ENCODE measurements around the gene IL10RA.
"Not testable (repeated sequence)": the region's sequence is repeated elsewhere in the genome, so short reads cannot be mapped to it uniquely, and the experiment has no call there.

Gene IL10RA

DNA sequence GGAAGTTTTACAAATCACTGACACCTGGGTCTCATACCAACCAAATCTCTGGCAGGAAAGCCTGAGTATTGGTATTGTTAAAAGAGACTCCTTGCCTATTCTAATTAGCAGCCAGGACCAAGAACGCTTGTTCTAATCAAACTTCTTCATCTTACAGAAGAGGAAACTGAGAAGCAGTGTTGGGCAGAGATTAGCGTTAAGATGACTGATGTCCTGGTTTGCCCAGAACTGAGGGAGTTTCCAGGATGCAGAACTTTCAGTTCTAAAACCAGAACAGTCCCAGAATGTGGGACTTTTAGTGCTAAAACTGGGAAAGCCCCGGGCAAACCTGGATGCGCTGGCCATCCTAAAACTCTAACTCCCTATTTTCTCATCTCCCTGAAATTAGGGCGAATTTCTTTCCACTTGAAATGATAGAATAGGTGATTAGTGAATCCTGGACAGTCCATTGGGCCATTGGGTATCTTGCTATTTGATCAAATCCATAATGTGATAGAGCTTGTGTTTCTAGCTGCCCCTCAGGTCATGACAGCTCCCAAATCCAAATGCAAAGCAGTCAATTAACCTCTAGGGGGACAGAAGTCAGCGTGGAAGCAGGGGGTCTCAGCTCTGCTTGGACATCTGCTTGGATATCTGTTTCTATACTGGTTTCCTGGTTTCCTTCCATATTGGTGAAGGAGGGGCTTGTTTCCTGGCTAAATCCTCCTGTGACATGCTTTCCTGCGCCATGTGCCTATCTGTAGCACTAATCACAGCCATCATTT lies 41.0 kb upstream of the IL10RA start:
- no peak overlapping the region for H3K4me3 ChIP-seq (ENCODE audit: low read length)
- TF ChIP-seq, protein P1, sequence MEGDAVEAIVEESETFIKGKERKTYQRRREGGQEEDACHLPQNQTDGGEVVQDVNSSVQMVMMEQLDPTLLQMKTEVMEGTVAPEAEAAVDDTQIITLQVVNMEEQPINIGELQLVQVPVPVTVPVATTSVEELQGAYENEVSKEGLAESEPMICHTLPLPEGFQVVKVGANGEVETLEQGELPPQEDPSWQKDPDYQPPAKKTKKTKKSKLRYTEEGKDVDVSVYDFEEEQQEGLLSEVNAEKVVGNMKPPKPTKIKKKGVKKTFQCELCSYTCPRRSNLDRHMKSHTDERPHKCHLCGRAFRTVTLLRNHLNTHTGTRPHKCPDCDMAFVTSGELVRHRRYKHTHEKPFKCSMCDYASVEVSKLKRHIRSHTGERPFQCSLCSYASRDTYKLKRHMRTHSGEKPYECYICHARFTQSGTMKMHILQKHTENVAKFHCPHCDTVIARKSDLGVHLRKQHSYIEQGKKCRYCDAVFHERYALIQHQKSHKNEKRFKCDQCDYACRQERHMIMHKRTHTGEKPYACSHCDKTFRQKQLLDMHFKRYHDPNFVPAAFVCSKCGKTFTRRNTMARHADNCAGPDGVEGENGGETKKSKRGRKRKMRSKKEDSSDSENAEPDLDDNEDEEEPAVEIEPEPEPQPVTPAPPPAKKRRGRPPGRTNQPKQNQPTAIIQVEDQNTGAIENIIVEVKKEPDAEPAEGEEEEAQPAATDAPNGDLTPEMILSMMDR (conservative IDR thresholded peaks at IDR 0.05; ENCODE audit: low read depth, low read length), result peak; percentile 17
- DNase-seq (ENCODE audit: low read depth), result no peak

- no peak overlapping the region for H3K4me3 ChIP-seq (ENCODE audit: low read length)
- TF ChIP-seq, protein P1 (conservative IDR thresholded peaks at IDR 0.05; ENCODE audit: low read depth, low read length), result no peak
- DNase-seq (ENCODE audit: low read depth), result no peak
Observed at GRCh38 chr11:117946156-117946841, 39.9 kb upstream of the IL10RA start.

GRCh38 chr11:117946842-117947526 lies 39.2 kb upstream of the IL10RA start:
- DNase-seq (ENCODE audit: low read depth), result peak; percentile 56
- TF ChIP-seq, protein P1 (conservative IDR thresholded peaks at IDR 0.05; ENCODE audit: low read depth, low read length), result peak; percentile 97
- no peak overlapping the region for H3K4me3 ChIP-seq (ENCODE audit: low read length)

DNA sequence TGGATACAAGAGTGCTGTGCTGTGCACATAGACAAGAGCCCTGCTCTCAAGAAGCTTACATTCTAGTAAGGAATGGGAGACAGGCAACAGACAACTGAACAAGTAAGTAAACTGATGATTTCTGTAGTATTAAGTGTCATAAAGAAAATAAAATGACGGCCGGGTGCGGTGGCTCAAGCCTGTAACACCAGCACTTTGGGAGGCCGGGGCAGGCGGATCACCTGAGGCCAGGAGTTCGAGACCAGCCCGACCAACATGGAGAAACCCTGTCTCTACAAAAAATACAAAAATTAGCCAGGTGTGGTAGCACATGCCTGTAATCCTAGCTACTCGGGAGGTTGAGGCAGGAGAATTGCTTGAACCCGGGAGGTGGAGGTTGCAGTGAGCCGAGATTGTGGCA lies 38.4 kb upstream of the IL10RA start:
- not testable (repeated sequence) for H3K4me3 ChIP-seq (ENCODE audit: low read length); DNase-seq (ENCODE audit: low read depth)

DNA sequence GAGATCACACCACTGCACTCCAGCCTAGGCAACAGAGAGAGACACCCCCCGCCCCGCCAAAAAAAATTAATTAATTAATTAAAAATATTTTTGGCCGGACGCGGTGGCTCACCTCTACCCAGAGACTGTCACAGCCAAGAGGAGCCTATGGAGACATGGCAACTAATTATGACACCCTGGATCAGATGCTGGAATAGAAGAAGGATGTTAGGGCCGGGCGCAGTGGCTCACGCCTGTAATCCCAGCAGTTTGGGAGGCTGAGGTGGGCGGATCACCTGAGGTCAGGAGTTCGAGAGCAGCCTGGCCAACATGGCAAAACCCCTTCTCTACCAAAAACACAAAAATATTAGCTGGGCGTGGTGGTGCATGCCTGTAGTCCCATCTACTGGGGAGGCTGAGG lies 37.7 kb upstream of the IL10RA start:
- DNase-seq (ENCODE audit: low read depth); H3K4me3 ChIP-seq (ENCODE audit: low read length): not testable (repeated sequence)

- DNase-seq (ENCODE audit: low read depth), result no peak
- TF ChIP-seq, protein P1 (conservative IDR thresholded peaks at IDR 0.05; ENCODE audit: low read depth, low read length), result no peak
- H3K4me3 ChIP-seq (ENCODE audit: low read length), result no peak overlapping the region
Observed at GRCh38 chr11:117949062-117949461, 37.1 kb upstream of the IL10RA start.

DNA sequence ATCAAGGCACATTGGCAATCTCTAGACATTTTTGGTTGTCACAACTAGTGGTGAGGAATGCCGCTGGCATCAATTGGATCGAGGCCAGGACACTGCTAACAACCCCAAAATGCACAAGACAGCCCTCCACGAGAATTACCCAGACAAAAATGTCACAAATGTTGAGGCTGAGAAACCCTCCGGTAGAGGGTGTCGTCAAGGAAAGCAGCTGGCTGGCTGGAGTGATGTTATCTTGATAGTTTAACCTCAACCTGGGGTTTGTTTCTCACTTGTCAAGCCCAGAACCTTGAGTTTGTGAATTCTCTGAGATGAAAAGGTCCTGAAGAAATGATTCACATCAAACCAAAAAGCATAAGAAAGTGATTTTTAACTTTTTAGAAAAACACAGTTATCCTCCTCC lies 35.9 kb upstream of the IL10RA start:
- H3K4me3 ChIP-seq (ENCODE audit: low read length), result no peak overlapping the region
- no peak for DNase-seq (ENCODE audit: low read depth)
- TF ChIP-seq, protein P1 (conservative IDR thresholded peaks at IDR 0.05; ENCODE audit: low read depth, low read length), result peak; percentile 17

Data from retinal pigment epithelial cell (primary cell).